ENCODE data around the gene CD93. TPM values are rescaled to one million over a fixed set of nuclear protein-coding genes. Genes with fewer than 3 reads are reported as not detected.
A peak's percentile ranks its signal among the peaks of the same experiment; 100 is the strongest.

The CD93 gene
- total RNA-seq, 1 donor from 2014 or later: 3.4 TPM

DNA sequence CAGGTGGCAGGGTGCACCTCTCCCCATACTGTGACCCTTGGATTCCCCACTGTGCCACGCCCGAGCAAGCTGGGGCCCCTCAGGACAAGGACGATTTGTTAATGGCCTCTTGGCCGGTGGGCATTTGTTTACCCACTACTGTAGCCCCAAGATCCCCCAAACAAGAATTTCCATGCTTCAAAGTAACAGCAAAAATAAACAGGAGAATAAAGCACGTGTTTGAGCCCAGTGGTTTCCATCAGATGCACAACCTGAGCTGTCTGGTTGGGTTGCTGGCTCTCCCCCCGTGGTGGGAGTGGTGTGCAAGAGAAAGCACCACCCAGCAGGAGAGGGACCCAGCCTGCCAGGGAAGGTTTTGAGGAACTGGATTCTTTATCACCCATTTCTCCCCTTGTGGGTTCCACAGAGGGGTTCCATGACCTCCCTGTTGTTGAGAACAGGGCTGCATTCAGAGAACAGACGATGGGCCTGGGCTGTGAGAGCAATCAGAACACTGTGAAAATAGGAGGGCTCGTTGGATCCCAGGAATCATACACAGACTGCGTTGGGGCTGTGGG, 4.8 kb downstream of the CD93 start:
- H3K27ac Mint-ChIP-seq (ENCODE audit: unreplicated experiment): no peak overlapping the region
- peaks cover 7% of the 10 kb centered on the region for H3K4me1 Mint-ChIP-seq (ENCODE audit: low read depth)
- H3K27me3 Mint-ChIP-seq (ENCODE audit: low read depth): peaks cover 4% of the 10 kb centered on the region
- H3K9me3 Mint-ChIP-seq (ENCODE audit: low read depth): no peaks in the 10 kb centered on the region
- H3K36me3 Mint-ChIP-seq (ENCODE audit: low read depth): no peaks in the 10 kb centered on the region
- TF ChIP-seq CTCF (IDR thresholded peaks at IDR 0.05): no peak
- no peak overlapping the region for H3K4me3 Mint-ChIP-seq (ENCODE audit: unreplicated experiment)
- DNase-seq (ENCODE audit: low spot score): no peak

DNA sequence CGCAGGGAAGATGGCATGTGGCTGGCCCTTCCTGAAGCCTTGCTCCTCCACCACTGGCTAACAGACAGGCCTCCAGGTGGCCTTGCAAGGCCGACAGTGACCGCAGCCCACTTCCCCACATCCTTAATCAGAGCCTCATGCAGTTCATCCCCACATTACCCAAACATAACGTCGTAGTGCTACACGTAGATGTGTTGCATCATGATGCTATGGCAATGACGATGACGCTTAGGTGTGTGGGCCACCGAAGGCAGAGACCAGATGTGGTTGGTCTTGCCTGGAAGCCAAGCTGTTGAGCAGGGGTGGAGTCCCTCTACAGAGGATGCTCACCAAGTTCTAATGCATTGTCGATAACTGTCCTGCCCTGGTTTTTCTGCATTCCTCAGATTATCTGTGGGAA, 5.6 kb downstream of the CD93 start:
- no peak for TF ChIP-seq CTCF (IDR thresholded peaks at IDR 0.05)
- Mint-ChIP-seq H3K27me3 (ENCODE audit: low read depth) (peaks cover 4% of the 10 kb centered on the region), H3K9me3 (ENCODE audit: low read depth) (no peaks in the 10 kb centered on the region), H3K4me3 (ENCODE audit: unreplicated experiment) (no peak overlapping the region), H3K4me1 (ENCODE audit: low read depth) (peaks cover 4% of the 10 kb centered on the region), H3K36me3 (ENCODE audit: low read depth) (no peaks in the 10 kb centered on the region), H3K27ac (ENCODE audit: unreplicated experiment) (no peak overlapping the region)
- DNase-seq (ENCODE audit: low spot score): no peak

DNA sequence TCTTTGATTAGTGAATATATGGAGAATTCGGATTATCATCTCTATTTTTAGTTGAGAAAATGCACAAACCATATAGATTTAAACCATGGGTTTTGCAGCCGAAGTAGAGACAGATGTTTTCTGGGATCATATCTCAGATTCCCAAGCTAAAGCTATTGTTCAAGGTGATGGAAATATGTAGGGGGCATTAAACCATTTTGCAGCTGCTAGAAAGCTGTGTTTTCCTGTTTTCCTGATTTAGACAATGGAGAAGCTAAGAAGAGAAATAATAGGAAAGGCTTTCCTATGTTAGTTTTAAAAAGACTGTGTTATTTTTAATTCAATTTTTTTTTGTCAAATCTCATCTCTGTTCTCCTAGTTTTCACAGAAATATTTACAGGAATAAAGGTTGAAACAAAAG, 6.2 kb downstream of the CD93 start:
- peaks cover 4% of the 10 kb centered on the region for H3K4me1 Mint-ChIP-seq (ENCODE audit: low read depth)
- no peak overlapping the region for H3K4me3 Mint-ChIP-seq (ENCODE audit: unreplicated experiment)
- DNase-seq (ENCODE audit: low spot score): no peak
- H3K36me3 Mint-ChIP-seq (ENCODE audit: low read depth): no peaks in the 10 kb centered on the region
- peaks cover 4% of the 10 kb centered on the region for H3K27me3 Mint-ChIP-seq (ENCODE audit: low read depth)
- no peak overlapping the region for H3K27ac Mint-ChIP-seq (ENCODE audit: unreplicated experiment)
- H3K9me3 Mint-ChIP-seq (ENCODE audit: low read depth): no peaks in the 10 kb centered on the region
- TF ChIP-seq CTCF (IDR thresholded peaks at IDR 0.05): no peak

DNA sequence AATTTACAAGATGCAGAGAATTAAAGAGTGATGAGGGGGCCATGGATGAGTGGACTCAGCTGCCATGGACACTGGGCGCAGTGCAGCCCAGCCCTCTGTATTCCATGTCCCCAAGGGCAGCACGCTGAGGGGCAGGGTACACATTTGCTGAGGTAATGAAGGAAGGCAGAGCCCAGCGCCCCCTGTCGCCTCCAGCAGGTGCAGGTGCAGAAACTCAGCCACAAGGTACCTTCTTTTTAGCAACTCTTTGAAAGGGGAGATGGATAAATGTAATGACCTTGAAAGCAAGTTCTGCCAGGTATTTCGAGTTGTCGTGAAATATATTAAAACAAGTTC, 7.1 kb downstream of the CD93 start:
- Mint-ChIP-seq H3K36me3 (ENCODE audit: low read depth) (no peaks in the 10 kb centered on the region), H3K27me3 (ENCODE audit: low read depth) (peaks cover 4% of the 10 kb centered on the region)
- DNase-seq (ENCODE audit: low spot score): no peak

DNA sequence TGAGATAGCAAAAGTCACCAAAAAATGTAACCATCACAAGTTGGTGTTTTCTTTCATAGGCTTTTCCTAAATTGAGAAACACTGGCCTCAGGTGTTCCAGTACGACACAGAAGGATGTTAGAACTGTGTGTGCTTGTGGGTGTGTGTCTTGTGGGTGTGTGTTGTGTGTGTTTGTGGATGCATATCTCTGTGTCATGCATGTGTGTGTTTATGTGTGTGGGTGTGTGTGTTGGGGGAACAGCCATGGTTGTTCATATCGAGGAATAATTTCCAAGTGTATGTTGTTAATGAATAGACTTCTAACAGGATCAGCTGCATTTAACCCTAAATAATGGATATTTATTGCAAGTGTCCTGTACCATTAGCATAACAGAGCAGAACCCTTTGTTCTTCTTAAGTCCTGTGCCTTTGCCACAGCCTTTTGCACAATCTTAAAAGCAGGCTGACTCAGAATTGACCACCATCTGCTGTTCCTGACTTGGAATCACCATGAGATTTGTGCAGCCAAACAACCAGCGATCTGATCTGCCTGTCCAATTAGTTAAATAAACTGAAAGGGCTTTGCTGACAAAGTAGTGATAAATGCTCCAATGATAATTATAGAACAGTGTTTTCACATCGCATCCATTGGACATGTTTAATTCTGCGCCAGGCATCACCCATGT, 7.6 kb downstream of the CD93 start:
- Mint-ChIP-seq H3K27ac (ENCODE audit: unreplicated experiment) (no peak overlapping the region), H3K9me3 (ENCODE audit: low read depth) (no peaks in the 10 kb centered on the region), H3K4me3 (ENCODE audit: unreplicated experiment) (no peak overlapping the region), H3K36me3 (ENCODE audit: low read depth) (no peaks in the 10 kb centered on the region), H3K4me1 (ENCODE audit: low read depth) (peaks cover 4% of the 10 kb centered on the region), H3K27me3 (ENCODE audit: low read depth) (peaks cover 4% of the 10 kb centered on the region)
- TF ChIP-seq CTCF (IDR thresholded peaks at IDR 0.05): no peak
- no peak for DNase-seq (ENCODE audit: low spot score)

More for the DNA sequence above, 7.1 kb downstream of the CD93 start:
- Mint-ChIP-seq H3K4me1 (ENCODE audit: low read depth) (peaks cover 4% of the 10 kb centered on the region), H3K9me3 (ENCODE audit: low read depth) (no peaks in the 10 kb centered on the region), H3K27ac (ENCODE audit: unreplicated experiment) (no peak overlapping the region), H3K4me3 (ENCODE audit: unreplicated experiment) (no peak overlapping the region)
- peak; percentile 36 for TF ChIP-seq CTCF (IDR thresholded peaks at IDR 0.05)
